ENCODE measurements around the gene EIF3CL.
"Not testable (repeated sequence)": the region's sequence is repeated elsewhere in the genome, so short reads cannot be mapped to it uniquely, and the experiment has no call there.

- not testable (repeated sequence) for TF ChIP-seq POLR2A, CTCF, POLR2AphosphoS5, EP300 (IDR thresholded peaks at IDR 0.05)
These were observed 35.3 kb upstream of the EIF3CL start for GRCh38 chr16:28438899-28439298.

All from sigmoid colon (tissue), 4 donors.